ENCODE measurements around the gene CASZ1. TPM values are rescaled to one million over a fixed set of nuclear protein-coding genes. Genes with fewer than 3 reads are reported as not detected.
A peak's percentile ranks its signal among the peaks of the same experiment; 100 is the strongest.

The CASZ1 gene
- polyA plus RNA-seq, 3 donors, result 0.30 to 3.7 (median 0.50) TPM

DNA sequence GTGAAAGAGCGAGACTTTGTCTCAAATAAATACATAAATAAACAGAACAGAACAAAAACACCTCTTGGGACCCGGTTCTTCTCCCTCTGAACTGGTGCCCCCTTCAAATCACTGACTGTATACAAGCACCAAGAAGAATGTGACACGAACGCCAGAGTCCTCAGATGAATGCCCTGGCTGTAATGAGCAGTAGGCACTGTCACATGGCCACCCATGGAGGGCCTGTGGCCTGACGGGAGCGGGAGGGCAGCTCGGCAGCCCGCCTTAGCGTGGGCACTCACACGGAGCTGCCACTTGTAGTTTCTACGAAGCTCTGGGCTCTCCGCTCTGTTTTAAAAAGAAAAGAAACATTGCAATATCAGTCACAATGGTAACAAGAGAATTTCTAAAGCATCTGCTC, 175.7 kb downstream of the CASZ1 start:
- Histone ChIP-seq H3K4me3 (replicated peaks in 1 of 3; ENCODE audit: low read depth in 2 of 3, low read length in 3 of 3) (no peak overlapping the region), H2AFZ (ENCODE audit: insufficient read depth, low read depth, low read length, poor library complexity, severe bottlenecking) (no peak overlapping the region), H3K9ac (ENCODE audit: insufficient read depth, low read length, poor library complexity, severe bottlenecking) (no peak overlapping the region), H3K4me1 (ENCODE audit: control insufficient read depth in 1 of 2, insufficient read depth in 2 of 2, low read length in 2 of 2) (no peaks in the 10 kb centered on the region), H4K20me1 (ENCODE audit: insufficient read depth, low read length) (no peaks in the 10 kb centered on the region), H3K4me2 (replicated peaks; ENCODE audit: extremely low read depth, low read length, poor library complexity, severe bottlenecking) (no peak overlapping the region), H3K27ac (ENCODE audit: low read depth in 1 of 2, low read length in 2 of 2) (no peak overlapping the region), H3K79me2 (ENCODE audit: insufficient read depth, low read length) (no peaks in the 10 kb centered on the region), H3K9me3 (replicated peaks in 1 of 2; ENCODE audit: control insufficient read depth in 1 of 2, insufficient read depth in 1 of 2, low read length in 2 of 2) (no peaks in the 10 kb centered on the region), H3K36me3 (replicated peaks in 1 of 2; ENCODE audit: control insufficient read depth in 1 of 2, insufficient read depth in 2 of 2, low read length in 2 of 2) (peaks cover 13 to 43% of the 10 kb centered on the region in 2 donors), H3K27me3 (ENCODE audit: control insufficient read depth in 2 of 2, insufficient read depth in 2 of 2, low read length in 2 of 2) (no peaks in the 10 kb centered on the region)
- TF ChIP-seq, protein P1, sequence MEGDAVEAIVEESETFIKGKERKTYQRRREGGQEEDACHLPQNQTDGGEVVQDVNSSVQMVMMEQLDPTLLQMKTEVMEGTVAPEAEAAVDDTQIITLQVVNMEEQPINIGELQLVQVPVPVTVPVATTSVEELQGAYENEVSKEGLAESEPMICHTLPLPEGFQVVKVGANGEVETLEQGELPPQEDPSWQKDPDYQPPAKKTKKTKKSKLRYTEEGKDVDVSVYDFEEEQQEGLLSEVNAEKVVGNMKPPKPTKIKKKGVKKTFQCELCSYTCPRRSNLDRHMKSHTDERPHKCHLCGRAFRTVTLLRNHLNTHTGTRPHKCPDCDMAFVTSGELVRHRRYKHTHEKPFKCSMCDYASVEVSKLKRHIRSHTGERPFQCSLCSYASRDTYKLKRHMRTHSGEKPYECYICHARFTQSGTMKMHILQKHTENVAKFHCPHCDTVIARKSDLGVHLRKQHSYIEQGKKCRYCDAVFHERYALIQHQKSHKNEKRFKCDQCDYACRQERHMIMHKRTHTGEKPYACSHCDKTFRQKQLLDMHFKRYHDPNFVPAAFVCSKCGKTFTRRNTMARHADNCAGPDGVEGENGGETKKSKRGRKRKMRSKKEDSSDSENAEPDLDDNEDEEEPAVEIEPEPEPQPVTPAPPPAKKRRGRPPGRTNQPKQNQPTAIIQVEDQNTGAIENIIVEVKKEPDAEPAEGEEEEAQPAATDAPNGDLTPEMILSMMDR (IDR thresholded peaks at IDR 0.05), result no peak
- Mint-ChIP-seq H3K36me3 (peaks cover 43 to 52% of the 10 kb centered on the region in 2 donors), H3K4me1 (no peaks in the 10 kb centered on the region), H3K27ac (peak overlapping the region in 1 of 7 donors; percentile 68), H3K9me3 (no peaks in the 10 kb centered on the region), H3K27me3 (ENCODE audit: low read depth in 3 of 3) (peaks cover 0 to 2% (median 0%) of the 10 kb centered on the region in 3 donors), H3K4me3 (no peak overlapping the region)
- intact Hi-C loops (cut with micrococcal nuclease), result no loop called here
- DNase-seq, result no peak
- WGBS (ENCODE audit: insufficient coverage), result 96% methylated on average over 12 of the region's 12 CpGs

DNA sequence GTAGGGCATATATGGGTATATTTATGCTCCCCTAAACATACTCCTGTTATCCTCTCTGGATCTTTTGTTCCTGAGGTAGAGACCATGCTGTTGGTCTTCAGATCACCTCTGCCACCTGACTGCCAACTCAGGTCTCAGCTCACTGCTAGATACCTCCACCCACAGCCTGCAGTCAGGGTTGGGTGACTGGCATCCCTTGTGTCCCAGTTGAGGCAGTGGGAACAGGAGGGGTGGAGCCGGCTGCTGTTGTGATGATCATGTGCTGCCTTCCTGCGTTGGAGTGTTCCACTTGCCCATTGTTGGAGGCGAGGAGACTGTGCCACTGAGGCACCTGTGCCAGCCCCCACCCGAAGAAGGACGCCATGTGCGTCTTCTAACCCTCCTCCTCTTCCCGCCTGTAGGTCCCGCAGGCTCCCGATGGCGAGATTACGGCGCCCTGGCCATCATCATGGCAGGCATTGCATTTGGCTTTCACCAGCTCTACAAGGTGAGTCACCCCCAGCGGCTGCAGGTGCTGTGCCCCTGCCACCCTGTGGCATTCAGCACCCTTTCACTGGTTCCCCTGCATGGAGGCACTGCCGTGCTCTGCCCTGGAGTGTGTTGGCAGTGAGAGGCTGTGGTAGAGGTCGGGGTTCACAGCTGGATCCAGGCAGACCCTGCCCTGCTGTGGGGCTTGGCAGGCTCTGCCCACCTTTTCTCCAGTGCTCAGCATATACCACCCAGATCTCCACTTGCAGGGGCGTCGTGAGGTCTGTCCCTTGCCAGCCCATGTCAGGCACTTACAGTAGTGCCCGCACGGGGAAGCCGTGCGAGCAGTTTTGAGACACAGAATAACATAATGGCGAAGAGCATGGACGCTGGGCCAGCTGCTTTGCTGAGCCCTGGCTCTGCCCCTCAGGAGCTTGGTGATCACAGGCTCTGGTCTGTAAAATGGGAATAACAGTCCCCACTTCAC, 178.2 kb downstream of the CASZ1 start:
- Histone ChIP-seq H3K27ac (ENCODE audit: low read depth in 1 of 2, low read length in 2 of 2) (no peak overlapping the region), H3K4me2 (replicated peaks; ENCODE audit: extremely low read depth, low read length, poor library complexity, severe bottlenecking) (no peak overlapping the region), H3K4me1 (ENCODE audit: control insufficient read depth in 1 of 2, insufficient read depth in 2 of 2, low read length in 2 of 2) (no peaks in the 10 kb centered on the region), H3K9ac (ENCODE audit: insufficient read depth, low read length, poor library complexity, severe bottlenecking) (no peak overlapping the region), H3K9me3 (replicated peaks in 1 of 2; ENCODE audit: control insufficient read depth in 1 of 2, insufficient read depth in 1 of 2, low read length in 2 of 2) (no peaks in the 10 kb centered on the region), H2AFZ (ENCODE audit: insufficient read depth, low read depth, low read length, poor library complexity, severe bottlenecking) (no peak overlapping the region), H3K27me3 (ENCODE audit: control insufficient read depth in 2 of 2, insufficient read depth in 2 of 2, low read length in 2 of 2) (no peaks in the 10 kb centered on the region), H4K20me1 (ENCODE audit: insufficient read depth, low read length) (no peaks in the 10 kb centered on the region), H3K79me2 (ENCODE audit: insufficient read depth, low read length) (no peaks in the 10 kb centered on the region), H3K36me3 (replicated peaks in 1 of 2; ENCODE audit: control insufficient read depth in 1 of 2, insufficient read depth in 2 of 2, low read length in 2 of 2) (peaks cover 0 to 21% of the 10 kb centered on the region in 2 donors), H3K4me3 (replicated peaks in 1 of 3; ENCODE audit: low read depth in 2 of 3, low read length in 3 of 3) (no peak overlapping the region)
- Mint-ChIP-seq H3K27me3 (ENCODE audit: low read depth in 3 of 3) (peaks cover 0 to 4% (median 2%) of the 10 kb centered on the region in 3 donors), H3K27ac (peak overlapping the region in 2 of 7 donors; percentile 23 to 33), H3K36me3 (peaks cover 31 to 32% of the 10 kb centered on the region in 2 donors), H3K4me1 (no peaks in the 10 kb centered on the region), H3K9me3 (no peaks in the 10 kb centered on the region), H3K4me3 (no peak overlapping the region)
- intact Hi-C loops (cut with micrococcal nuclease), result no loop called here
- no peak for DNase-seq
- WGBS (ENCODE audit: insufficient coverage), result 94% methylated on average over 16 of the region's 23 CpGs
- TF ChIP-seq, protein P1 (IDR thresholded peaks at IDR 0.05), result no peak

Measured in CD14-positive monocyte (primary cell).